HG02981 (cell line): ENCODE data around the gene PHF21B.

Experiments
- ATAC-seq: cut with Tn5 transposase; IDR thresholded peaks from one replicate; pipeline ENCODE4 v1.9.1; 2021; ENCODE audit warnings: mild to moderate bottlenecking, moderate library complexity; ENCODE audit not compliant: unreplicated experiment

PHF21B gene

DNA sequence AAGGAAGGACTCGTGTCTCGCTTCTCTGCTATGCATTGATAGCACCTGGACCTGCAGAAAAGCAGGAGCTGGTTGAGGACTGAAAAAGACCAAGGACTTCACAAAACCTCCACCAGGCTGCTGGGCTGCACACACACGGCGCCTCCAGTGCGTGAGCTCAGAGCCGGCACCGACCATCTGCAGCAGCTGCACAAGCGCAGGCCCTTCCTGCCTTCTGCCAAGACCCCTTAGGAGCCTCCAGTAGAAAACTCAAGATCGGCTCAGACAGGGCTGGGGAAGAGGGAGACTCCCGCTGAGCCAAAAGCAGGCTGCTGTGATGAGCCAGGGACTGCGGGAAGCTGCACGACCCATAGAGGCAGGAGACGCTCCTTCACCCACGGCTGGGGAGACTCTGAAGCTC, 70.9 kb downstream of the PHF21B start:
- no peak for ATAC-seq

DNA sequence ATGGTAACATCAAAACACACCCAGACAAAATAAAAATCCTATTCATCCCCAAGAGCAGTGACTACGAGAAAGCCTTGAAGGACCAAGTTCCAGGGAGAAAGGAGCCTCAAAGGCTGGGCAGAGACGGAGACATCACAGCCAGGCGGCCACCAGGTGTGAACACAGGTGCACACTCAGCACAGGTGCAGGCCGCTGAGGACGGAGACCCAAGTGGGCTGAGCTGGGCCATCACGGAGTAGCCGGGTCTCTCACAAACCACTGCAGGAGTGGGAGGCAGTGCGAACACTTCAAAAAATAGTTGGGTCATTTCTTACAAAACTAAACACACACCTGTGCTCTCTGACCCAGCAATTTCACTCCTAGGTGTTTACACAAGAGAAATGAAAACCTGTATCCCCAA, 72.6 kb downstream of the PHF21B start:
- no peak for ATAC-seq

DNA sequence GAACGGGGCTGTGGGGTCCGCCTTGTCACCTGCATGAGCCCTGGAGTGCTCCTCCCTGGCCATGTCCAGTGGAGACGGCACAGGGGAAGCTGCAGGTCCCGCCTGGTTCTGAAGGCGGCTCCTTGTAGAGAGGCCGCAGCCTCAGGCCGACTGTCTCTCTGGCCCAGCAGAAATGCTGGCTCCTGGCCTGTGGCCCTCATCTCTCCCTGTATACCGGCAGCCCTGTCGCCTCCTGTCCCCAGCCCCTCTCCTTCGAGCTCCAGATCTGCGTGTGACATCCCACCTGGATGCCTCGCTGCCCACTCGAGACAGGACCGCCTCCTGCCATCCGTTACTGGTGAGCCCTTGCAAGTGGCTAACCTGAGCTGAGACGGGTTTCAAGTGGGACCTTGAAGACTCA, 73.6 kb downstream of the PHF21B start:
- ATAC-seq, result no peak

DNA sequence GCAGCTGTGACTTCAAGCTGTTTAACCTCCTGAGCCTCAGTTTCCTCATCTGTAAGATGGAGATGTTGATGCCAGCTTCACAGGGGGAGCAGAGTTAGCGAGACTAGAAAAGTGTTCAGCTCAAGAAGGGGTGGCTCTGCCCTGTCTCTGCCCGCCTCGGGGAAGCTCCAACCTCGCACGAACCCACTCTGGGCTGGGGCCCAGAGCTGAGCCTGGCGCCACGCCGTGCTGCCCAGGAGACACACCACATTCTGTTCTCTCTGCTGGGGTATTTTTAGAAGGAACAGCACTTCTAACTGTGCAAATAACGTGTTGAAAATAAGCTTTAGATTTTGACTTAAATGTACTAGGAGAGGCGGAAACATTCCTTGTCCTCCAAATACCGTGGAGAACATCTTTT, 74.1 kb downstream of the PHF21B start:
- no peak for ATAC-seq

DNA sequence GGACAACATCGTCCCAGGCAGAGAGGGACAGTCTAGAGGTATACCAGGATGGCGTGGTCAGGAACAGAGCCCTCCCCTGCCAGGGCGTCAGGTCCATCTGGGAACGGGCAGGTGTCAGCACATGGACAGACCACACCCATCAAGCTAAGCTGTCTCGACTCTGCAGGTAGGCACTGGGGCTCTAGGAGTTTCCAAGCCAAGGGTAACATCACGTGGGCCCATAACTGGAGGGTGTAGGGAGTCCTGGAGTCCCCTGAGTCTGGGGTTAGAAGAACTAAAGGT, 75.4 kb downstream of the PHF21B start:
- ATAC-seq, result no peak

DNA sequence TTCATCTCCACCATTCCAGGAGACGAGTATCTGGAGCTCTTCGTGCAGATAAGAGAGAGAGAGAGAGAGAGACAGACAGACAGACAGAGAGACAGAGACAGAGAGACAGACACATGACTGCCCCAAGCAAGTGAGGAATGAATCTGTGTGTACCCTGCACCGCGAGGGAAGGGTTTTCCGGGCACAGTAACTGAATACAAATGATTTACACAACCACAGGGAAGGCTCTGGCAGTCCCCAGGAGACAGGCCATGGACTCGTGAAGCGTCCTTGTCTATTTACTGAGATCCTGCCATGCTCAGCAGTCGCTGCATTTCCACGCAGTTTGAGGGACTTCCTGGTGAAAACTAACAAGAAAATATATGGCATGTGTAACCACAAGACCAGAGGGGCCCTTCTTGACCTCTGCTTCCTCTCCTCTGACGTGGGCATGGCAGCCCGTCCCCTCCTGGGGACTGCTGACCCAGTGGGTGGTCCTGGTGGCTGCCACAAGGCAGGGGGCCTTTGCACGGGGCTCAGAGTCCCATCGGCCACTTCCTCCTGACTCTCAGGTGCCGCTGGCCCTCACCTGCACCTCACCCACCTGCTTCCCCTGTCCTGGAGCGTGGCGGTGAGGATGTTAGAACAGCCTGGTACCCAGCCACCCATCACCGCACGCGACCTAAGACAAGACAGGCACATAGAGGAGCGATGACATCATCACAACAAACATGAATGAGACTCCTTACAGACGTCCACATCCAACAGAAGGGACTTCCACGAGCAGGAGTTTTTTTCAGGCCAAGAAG, 75.9 kb downstream of the PHF21B start:
- no peak for ATAC-seq

DNA sequence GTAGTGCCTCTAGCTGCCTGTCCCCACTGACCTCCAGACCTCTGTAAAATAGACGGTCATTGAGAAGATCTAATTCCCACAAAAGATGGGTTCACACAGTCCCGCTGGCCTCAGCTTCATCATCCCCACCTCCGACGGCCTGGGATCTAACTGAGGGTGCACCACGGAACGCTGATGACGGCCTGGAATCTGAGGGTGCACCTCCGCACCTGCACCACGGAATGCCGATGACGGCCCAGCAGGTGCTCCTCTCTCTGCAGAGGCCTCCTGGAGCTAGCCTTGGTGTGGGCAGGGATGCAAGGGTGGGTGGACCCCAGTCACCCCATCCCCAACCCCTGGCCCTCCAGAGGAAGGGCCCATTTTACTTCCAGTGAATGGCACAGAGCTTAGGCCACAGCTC, 77.3 kb downstream of the PHF21B start:
- ATAC-seq, result no peak

DNA sequence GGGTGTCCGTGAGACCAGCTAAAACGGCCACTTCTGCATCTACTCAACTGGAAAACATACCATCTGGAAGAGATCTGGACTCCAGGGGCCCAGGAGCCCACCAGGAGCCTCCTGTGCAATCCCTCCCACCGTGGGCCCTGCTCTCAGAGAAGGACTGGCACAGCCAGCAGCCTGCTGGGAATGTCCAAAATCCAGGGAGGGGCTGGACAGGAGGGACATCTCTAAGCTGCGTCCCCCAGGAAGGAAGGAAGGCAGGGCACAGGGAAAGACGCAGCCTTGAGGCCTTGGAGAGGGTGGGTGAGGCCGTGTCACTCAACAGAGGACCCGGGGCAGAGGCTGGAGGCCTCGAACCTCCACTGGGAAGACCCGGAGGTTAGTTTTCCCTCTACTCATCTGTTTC, 78.0 kb downstream of the PHF21B start:
- ATAC-seq, result no peak

DNA sequence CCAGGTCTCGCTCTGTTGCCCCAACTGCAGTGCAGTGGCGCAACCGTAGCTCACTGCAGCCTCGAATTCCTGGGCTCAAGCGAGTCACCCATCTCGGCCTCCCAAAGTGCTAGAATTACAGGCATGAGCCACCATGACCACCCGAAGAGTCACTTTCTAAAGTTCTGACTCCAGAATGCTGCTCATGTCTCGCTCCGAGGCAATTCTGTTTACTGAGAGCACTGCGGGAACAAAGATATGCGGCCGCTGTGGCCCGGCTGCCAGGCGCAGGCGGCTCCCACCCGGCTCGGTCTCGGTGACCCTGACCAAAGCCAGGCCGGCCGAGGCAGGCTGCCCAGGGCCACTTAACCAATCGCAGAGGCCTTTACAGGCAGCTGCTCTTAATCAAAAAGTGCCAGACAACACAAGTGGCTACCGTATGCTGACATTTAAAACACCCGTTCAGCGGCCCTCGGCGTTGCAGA, 78.7 kb downstream of the PHF21B start:
- ATAC-seq, result no peak

DNA sequence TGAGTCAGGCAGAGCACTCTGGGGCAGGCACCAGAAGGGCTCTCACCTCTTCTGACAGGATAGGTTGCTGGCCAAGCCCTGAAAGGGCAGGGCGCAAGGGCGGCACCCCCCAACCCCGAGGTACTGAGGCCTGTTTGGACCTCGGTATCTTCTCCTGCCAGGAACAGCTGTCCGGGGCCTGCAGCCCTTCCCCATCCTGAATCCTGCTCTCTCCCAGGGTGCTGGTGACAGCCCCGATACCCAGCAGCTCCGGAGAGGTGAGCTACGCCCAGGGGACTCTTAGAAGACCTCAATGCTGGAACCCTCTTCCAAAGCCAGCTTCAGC, 79.1 kb downstream of the PHF21B start:
- no peak for ATAC-seq

DNA sequence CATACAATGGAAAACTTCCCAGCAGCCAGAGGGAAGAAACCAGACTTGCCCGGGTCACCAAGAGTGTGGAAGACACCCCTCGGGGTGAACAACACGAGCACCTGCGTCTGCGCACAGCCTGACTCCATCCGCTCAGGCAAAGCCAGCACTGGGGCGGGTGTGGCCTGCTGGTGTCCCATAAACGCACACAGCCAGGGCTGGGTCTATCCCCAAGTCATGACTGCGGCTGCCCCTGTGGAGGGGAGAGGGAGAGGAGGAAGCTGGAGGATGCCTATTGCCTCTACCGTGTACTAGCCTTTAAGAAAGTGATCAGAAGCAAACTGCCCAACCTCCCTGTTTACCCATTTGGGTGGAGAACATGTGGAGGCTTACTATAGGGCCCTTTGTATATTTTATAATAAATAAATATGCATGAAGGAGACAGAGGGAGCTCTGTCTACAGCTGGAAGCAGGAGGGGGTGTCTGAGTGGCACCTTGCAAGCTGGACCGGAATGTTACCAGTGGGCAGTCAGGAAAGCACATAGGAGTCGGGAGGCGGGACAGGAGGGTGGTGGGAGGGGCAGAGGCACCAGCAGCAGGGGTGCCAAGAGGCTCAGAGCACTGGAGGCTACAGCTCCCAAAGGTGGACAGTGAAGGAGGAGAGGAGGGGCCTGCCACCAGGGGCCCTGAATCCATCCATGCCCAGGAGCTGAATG, 79.6 kb downstream of the PHF21B start:
- ATAC-seq, result no peak

DNA sequence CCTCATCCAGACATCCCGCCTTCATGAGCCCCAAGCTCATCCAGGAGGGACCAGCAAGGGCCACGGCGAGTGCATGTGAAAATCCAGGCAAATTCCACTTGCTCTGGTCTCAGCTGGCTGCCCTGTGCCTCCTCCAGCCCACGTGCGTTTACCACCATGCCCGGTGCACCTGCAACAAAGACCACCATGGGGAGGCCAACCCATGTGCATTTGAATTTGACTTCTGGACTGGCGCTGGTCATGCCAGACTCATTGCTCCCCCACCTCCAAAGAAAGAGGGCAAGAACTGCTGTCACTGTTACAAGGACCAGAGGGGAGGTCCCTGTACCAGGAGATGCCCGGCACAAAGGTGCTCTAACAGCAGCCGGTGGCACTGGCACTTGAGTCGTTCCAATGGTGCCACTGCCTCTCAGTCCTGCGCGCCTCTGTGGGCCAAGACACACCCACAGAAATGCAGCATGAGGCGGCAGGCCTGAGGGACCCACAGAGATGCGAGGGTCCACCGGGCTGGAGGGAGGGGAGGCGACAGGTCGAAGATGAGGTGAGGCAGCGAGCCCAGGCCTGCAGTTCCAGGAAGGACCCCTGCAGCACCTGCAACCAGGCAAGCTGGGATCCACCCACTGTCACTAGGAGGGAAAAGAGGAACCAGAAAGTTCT, 80.3 kb downstream of the PHF21B start:
- no peak for ATAC-seq

DNA sequence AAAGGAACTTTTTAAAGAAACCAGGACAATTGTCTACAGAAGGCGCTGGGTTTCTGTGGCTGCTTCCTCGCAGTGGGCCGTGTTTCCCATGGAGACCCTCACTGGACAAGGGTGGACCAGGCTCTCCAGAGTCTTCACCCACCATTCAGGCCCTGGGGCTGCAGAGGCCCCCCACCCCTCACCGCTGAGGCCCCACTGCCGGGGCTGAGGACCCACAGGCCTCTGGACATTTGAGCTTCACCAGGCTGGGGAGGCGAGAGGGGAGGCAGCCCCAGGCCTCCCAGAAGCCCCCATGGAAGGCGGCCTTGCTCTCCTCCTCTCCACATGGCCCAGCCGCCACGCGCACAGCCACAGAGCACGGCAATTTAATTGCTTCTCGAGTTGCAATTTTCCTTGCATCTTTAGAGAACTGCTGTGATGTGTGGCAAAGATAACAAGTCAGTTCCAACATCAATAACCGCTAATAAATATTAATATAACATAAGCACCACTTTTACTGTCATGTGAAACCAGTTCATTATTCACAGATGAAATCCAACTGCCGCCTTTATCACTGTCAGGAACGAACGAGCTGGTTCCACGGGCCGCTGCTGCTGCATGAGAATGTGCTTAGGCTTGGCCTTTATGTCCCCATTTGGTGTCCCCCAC, 81.0 kb downstream of the PHF21B start:
- ATAC-seq, result no peak

DNA sequence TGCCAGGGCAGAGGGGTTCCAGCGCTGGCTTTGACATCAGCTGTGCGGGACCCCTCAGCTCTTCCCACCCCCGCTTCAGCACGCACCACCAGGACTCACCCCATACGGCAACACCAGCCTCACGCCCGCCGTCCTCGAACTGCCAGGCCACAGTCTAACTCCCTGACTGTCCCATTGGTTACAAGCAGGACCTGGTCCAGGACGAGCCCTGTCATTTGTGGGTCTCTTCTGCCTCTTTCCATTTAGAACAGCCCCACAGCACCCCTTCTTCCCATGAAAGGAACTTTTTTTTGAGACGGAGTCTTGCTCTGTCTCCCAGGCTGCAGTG, 81.7 kb downstream of the PHF21B start:
- ATAC-seq, result no peak

DNA sequence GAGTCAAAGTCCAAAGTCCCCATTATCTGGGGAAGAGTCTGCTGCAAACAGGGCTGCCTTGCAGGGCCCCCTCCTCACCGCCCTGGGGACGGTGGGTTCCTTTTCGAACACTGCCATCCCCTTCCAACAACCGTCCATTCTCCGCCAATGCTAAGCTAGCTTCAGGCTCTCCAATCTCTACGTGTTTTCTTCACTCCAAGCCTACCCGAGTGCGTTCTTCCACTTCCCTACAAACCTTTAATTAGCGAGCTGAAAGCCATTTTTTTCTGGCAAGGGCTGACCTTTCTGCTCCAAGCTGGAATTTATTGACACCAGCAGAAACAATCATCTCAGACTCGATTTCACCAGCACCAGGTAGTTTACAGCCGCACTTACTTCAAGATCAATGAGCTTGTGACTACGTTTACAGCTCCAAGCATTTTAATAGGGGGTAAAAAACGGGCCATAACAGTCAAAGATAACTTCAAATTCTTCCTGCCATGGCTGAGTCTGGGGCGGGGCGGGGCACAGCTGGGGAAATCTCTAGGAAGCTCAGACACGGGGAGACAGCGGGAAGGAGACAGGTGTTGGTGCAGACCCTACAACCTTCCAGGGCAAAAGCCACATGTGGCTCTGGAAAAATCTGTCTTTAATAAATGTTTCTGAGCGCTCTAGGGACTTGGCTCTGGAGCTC, 82.2 kb downstream of the PHF21B start:
- no peak for ATAC-seq

DNA sequence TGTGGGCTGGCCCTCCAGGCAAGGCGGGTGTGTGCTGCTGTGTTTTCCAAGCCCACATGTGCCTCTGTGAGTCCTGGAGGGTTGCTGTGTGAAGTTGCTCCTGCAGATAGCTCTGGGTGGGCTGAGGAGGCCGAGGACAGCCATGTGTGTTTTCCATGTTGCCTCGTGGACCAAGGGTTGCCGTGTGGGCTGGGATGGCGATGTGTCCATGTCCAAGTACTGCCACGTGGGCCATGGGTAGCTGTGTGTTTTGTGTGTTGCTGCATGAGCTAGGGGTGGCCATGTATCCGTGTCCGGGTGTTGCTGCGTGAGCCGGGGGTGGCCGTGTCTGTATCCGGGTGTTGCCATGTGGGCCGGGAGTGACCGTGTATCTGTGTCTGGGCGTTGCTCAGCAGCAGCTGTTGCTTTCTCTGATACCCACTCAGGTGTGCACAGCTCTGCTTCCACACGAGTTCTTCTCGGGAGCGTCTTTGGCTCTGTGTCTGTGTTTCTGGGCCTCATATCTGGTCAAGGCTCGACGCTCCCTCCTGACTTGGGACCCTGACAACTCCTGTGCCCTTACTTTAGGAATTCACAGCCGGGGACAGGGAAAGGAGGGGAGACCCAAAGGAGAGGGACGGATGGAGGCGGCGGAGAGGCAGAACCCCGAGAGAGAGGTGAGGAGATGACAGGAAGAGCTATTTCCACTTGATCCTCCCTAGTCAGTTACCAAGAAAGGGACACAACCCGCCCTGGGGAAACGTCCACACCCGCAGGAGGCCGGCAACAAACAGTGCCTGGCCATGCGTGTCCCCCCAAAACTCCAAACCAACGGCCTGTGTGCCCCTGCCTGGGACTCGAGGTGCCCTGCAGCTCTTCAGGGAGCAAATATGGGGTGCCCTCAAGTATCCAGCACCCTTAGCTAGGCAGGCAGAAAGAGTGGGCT, 83.1 kb downstream of the PHF21B start:
- ATAC-seq, result no peak

DNA sequence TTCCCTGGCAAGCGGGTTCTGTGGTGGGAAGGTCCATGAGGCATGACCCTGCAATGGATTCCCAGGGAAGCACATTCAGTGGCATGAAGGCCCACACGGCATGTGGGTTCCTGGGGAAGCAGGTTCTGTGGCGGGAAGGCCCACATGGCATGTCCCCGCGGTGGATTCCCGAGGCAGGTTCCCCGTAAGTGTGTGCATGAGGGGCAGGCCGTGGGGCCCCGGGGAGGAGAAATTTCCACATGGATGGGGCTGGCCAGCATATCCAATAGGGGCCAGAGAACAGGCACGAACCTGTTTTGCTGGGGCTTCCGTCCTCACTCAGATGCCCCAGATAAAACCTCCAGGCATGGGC, 83.7 kb downstream of the PHF21B start:
- no peak for ATAC-seq

DNA sequence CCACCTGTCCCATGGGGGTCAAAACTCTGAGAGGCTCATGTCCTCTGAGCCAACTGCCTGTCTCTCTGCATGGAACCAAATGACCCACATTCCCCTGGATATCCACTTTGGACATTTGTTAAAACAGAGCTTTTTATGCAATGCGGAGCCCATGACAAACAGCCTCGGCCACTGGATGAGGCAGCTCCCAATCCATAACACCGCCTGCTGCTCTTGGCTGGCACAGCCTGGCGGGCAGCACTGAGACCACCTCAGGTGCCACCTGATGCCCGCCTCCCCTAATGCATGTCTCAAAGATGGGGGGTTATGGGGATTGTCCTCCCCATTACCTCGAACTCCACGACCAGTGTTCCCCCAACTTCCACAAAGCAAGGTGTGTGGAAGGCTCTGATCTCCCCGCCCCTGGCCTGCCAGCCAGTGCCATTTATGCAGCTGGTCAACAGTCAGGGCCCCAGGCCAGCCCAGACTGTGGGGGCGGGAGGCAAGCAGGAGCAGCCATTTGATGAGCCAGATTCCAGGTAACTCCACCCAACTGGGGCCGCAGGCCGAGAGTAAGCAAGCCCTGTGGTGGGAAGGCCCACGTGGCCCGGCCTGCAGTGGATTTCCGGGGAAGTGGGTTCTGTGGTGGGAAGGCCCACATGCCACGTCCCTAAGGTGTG, 84.2 kb downstream of the PHF21B start:
- no peak for ATAC-seq

DNA sequence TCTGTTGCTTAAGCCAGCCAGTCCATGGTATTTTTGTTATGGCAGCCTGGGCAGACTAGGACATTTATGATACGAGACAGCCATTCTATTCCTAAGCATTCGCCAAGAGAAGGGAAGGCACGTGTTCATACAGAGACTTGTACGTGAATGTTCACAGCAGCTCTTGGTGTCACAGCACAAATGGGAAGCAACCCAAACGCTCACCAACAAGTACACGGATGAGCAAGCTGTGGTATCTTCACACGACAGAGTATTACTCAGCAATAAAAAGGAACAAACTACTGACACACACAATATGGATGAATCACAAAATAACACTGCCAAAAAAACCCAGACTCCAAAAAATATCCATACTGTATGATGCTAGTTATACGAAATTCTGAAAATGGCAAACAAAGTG, 85.1 kb downstream of the PHF21B start:
- ATAC-seq, result no peak

DNA sequence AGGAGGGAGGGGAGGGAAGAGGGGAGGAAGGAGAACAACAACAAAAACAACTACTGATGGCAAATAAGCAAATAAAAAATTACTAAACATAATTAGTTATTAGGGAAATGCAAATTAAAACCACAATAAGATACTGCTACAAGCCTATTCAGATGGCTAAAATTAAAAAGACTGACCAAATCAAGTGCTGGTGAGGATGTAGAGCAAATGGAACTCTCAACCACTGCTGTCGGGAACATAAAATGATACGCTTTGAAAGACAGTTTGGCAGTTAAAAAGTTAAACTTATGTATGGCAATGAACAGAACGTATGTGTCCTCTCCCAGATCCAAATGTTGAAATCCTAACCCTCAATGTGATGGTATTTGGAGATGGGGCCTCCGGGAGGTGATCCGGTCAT, 85.7 kb downstream of the PHF21B start:
- no peak for ATAC-seq
